Ovary (tissue), 9 donors: Measurements from ENCODE around the gene DNAJC24. TPM values are rescaled to one million over a fixed set of nuclear protein-coding genes. Genes with fewer than 3 reads are reported as not detected.

Source experiments
- DNase-seq, 5 donors: peaks; one replicate each; pipeline ENCODE4 v3.0.0-alpha.2; 2019 to 2020
- H3K27ac ChIP-seq, 2 donors: fragments of 200-600 bp; one replicate each; pipeline versions ENCODE4 v1.5.1 to v1.8.0; 2019 to 2022
- H3K27me3 ChIP-seq: fragments of 200-600 bp; one replicate; pipeline ENCODE4 v1.8.0; 2022
- H3K36me3 ChIP-seq: fragments of 200-600 bp; sonication (generic); one replicate; pipeline ENCODE4 v1.5.1; 2019
- H3K4me1 ChIP-seq: one replicate; pipeline ENCODE4 v1.8.1; 2013; ENCODE audit warnings: mild to moderate bottlenecking, moderate library complexity; ENCODE audit not compliant: insufficient read depth
- H3K4me3 ChIP-seq: fragments of 200-600 bp; sonication (generic); one replicate; pipeline ENCODE4 v1.5.1; 2017
- H3K9me3 ChIP-seq, 2 donors: fragments of 200-600 bp in 1 of 2; sonication (generic) in 1 of 2; one replicate each; pipeline versions ENCODE4 v1.5.1 to v1.8.1; 2013 to 2019; ENCODE audit warnings: mild to moderate bottlenecking in 1 of 2, moderate library complexity in 1 of 2
- EP300 ChIP-seq: sonication (generic); formaldehyde crosslinking; IDR thresholded peaks from one replicate; pipeline ENCODE4 v1.6.1; 2017; ENCODE audit warnings: antibody characterized with exemption
- POLR2A ChIP-seq: fragments of 450-650 bp; IDR thresholded peaks from one replicate; pipeline ENCODE4 v1.6.1; 2017; ENCODE audit warnings: antibody characterized with exemption, mild to moderate bottlenecking, moderate library complexity
- WGBS, 3 donors: extraction: QIAGEN DNeasy Blood & Tissue Kit in 1 of 3; methylation state at CpG; one replicate each; pipeline versions ENCODE4 v1.1.5 to v1.1.7; 2013 to 2017; 5-methylcytosine and 5-hydroxymethylcytosine counted together
- intact Hi-C, 4 donors: fragments of 100-400 bp; cut with DNase I; formaldehyde crosslinking; loops; one replicate each; pipeline versions ENCODE4 v1.11.0 to v1.15.1; 2022 to 2023
- polyA plus RNA-seq, 2 donors: library from polyadenylated mRNA; stranded (reverse); fragments of 200-250 nt in 1 of 2; fragments of 350-450 nt in 1 of 2; fragmentation: Illumina TruSeq in 1 of 2; extraction: RNeasy Lipid Tissue Mini Kit (QIAGEN cat#74804) in 1 of 2; gene quantifications; one replicate each; pipeline ENCODE4 v1.2.3, GENCODE V29; 2013 to 2014
- total RNA-seq, 7 donors: library from RNA; depleted of rRNA in 2 of 7; stranded (reverse); fragments of >200 nt in 2 of 7; fragmentation: NEBNext Ultra II Directional in 3 of 7; extraction: Animal tissue kit (Norgen Biotek cat#: 25700) in 3 of 7; gene quantifications; one replicate each; pipeline versions ENCODE4 v1.1.0 to v1.2.4, GENCODE V29; 2016 to 2023
- TF ChIP-seq, protein P1 (sequence below), 3 donors: fragments of 450-650 bp in 2 of 3; fragments of 200-600 bp in 1 of 3; IDR thresholded peaks; one replicate each; pipeline versions ENCODE4 v1.5.1 to v1.8.0; 2016 to 2022; ENCODE audit warnings: antibody characterized with exemption in 3 of 3, mild to moderate bottlenecking in 1 of 3
- donor health status: DM: no; HTN: no; CAD: no; lungs with moderate emphysema.
- donor health status: DM: no; HTN: no; CAD: no.
- donor health status: Bipolar disorder and iron deficiency.
- donor health status: DM: yes; HTN: yes; CAD: no.
- donor health status: DM: no; HTN: no; CAD: no.
- donor health status: DM: yes; HTN: yes; CAD: no.

The DNAJC24 gene
- total and polyA plus RNA-seq, 9 donors: 5.3 to 15.2 (median 10.9) TPM

- WGBS, 3 donors: 94 to 95% (median 94%) methylated on average over 2 of the region's 2 CpGs
- intact Hi-C loops: no loop called here
These were observed 108.5 kb downstream of the DNAJC24 start for GRCh38 chr11:31478223-31478590.

DNA sequence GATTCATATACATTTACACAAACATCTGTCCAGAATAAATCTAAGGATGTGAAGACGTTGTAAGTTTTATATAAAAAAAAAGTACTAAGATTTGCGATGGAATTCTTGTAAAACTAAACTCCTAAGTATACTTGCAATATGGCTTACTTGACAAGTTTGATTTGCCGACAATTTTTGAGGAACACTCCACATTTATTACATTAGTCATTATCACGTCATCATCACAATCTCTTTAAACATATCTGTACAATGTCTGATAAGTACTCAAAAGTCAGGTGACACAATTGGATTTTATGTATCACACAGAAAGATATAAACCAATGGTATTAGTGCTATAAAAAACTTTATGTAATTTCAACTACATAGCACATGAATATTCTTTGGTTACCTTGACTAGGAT is 109.4 kb downstream of the DNAJC24 start:
- intact Hi-C loops: no loop called here
- 94 to 96% (median 95%) methylated on average over 4 of the region's 4 CpGs for WGBS, 3 donors
- H3K27ac ChIP-seq: no peak overlapping the region

More at GRCh38 chr11:31478223-31478590, 108.5 kb downstream of the DNAJC24 start:
- Histone ChIP-seq H3K9me3 (no peaks in the 10 kb centered on the region), H3K36me3 (no peaks in the 10 kb centered on the region), H3K27me3 (no peaks in the 10 kb centered on the region), H3K4me3 (no peak overlapping the region), H3K27ac (no peak overlapping the region), H3K4me1 (no peaks in the 10 kb centered on the region)
- TF ChIP-seq, protein P1, sequence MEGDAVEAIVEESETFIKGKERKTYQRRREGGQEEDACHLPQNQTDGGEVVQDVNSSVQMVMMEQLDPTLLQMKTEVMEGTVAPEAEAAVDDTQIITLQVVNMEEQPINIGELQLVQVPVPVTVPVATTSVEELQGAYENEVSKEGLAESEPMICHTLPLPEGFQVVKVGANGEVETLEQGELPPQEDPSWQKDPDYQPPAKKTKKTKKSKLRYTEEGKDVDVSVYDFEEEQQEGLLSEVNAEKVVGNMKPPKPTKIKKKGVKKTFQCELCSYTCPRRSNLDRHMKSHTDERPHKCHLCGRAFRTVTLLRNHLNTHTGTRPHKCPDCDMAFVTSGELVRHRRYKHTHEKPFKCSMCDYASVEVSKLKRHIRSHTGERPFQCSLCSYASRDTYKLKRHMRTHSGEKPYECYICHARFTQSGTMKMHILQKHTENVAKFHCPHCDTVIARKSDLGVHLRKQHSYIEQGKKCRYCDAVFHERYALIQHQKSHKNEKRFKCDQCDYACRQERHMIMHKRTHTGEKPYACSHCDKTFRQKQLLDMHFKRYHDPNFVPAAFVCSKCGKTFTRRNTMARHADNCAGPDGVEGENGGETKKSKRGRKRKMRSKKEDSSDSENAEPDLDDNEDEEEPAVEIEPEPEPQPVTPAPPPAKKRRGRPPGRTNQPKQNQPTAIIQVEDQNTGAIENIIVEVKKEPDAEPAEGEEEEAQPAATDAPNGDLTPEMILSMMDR (IDR thresholded peaks at IDR 0.05): no peak
- TF ChIP-seq EP300 (no peak), POLR2A (no peak)
- DNase-seq: no peak

GRCh38 chr11:31480930-31481329 is 111.3 kb downstream of the DNAJC24 start:
- H3K4me1 ChIP-seq: no peaks in the 10 kb centered on the region
- WGBS, 3 donors: 70 to 79% (median 76%) methylated on average over 3 of the region's 3 CpGs
- TF ChIP-seq, protein P1 (IDR thresholded peaks at IDR 0.05): no peak
- no peak for TF ChIP-seq POLR2A
- TF ChIP-seq EP300: no peak
- no peaks in the 10 kb centered on the region for H3K27me3 ChIP-seq
- DNase-seq: no peak
- H3K27ac ChIP-seq: no peak overlapping the region
- H3K9me3 ChIP-seq: no peaks in the 10 kb centered on the region
- no peaks in the 10 kb centered on the region for H3K36me3 ChIP-seq
- H3K4me3 ChIP-seq: no peak overlapping the region
- intact Hi-C loops: no loop called here

More for the DNA sequence above, 109.4 kb downstream of the DNAJC24 start:
- no peaks in the 10 kb centered on the region for H3K36me3 ChIP-seq
- no peaks in the 10 kb centered on the region for H3K4me1 ChIP-seq
- no peaks in the 10 kb centered on the region for H3K27me3 ChIP-seq
- H3K9me3 ChIP-seq: no peaks in the 10 kb centered on the region
- no peak for DNase-seq
- H3K4me3 ChIP-seq: no peak overlapping the region
- no peak for TF ChIP-seq POLR2A
- TF ChIP-seq EP300: no peak
- TF ChIP-seq, protein P1 (IDR thresholded peaks at IDR 0.05): no peak

Other genes starting within 250 kb of the DNAJC24 start
- 10 to 100 TPM in 1 of 7 donors, 1 to 10 TPM in 5, under 1 TPM in 1; 0.81 to 18.4 (median 1.7) TPM for gene DCDC1, start 121 bp upstream of the DNAJC24 start, total RNA-seq
- gene DCDC1, start 121 bp upstream of the DNAJC24 start, polyA plus RNA-seq: under 1 TPM; 0.16 to 0.27 TPM
- 10 to 100 TPM; 15.4 to 57.8 (median 22.7) TPM for gene IMMP1L, start 139.8 kb downstream of the DNAJC24 start, total RNA-seq
- 10 to 100 TPM; 20.6 to 32.4 TPM for gene IMMP1L, start 139.8 kb downstream of the DNAJC24 start, polyA plus RNA-seq
- 10 to 100 TPM; 11.6 to 25.8 (median 13.8) TPM for gene ELP4, start 139.9 kb downstream of the DNAJC24 start, total RNA-seq
- gene ELP4, start 139.9 kb downstream of the DNAJC24 start, polyA plus RNA-seq: 10 to 100 TPM in 1 of 2 donors, 1 to 10 TPM in 1; 9.7 to 23.8 TPM